H9 (cell line): Measurements from ENCODE around the gene ABR. TPM values are rescaled to one million over a fixed set of nuclear protein-coding genes. Genes with fewer than 3 reads are reported as not detected.

Source experiments
- DNase-seq: peaks from one replicate; pipeline ENCODE4 v3.0.0-alpha.2; 2017
- H2AFZ ChIP-seq: one replicate; pipeline ENCODE4 v1.6.1; 2013; ENCODE audit warnings: mild to moderate bottlenecking, low read length, control low read depth, moderate library complexity
- H2AK5ac ChIP-seq: 2 replicates; pipeline ENCODE4 v1.6.1; 2013; ENCODE audit warnings: low read length, control low read depth, mixed read lengths; ENCODE audit not compliant: insufficient read length
- H2BK120ac ChIP-seq: one replicate; pipeline ENCODE4 v1.6.1; 2013; ENCODE audit warnings: low read depth, mild to moderate bottlenecking, low read length, control low read depth, inconsistent platforms; ENCODE audit not compliant: poor library complexity, severe bottlenecking
- H2BK12ac ChIP-seq: 2 replicates; pipeline ENCODE4 v1.6.1; 2013; ENCODE audit warnings: low read length, control low read depth, mixed read lengths, low read depth; ENCODE audit not compliant: insufficient read length
- H2BK15ac ChIP-seq: 2 replicates; pipeline ENCODE4 v1.6.1; 2013; ENCODE audit warnings: low read depth, low read length, control low read depth
- H2BK20ac ChIP-seq: one replicate; pipeline ENCODE4 v1.6.1; 2013; ENCODE audit warnings: low read depth, mild to moderate bottlenecking, low read length, control low read depth, inconsistent platforms; ENCODE audit not compliant: poor library complexity, severe bottlenecking
- H2BK5ac ChIP-seq: 2 replicates; pipeline ENCODE4 v1.6.1; 2013; ENCODE audit warnings: low read length, control low read depth, mixed read lengths; ENCODE audit not compliant: insufficient read length
- H3K14ac ChIP-seq: 2 replicates; pipeline ENCODE4 v1.6.1; 2013; ENCODE audit warnings: low read length, control low read depth; ENCODE audit not compliant: insufficient read depth
- H3K18ac ChIP-seq: 2 replicates; pipeline ENCODE4 v1.6.1; 2013; ENCODE audit warnings: low read depth, mild to moderate bottlenecking, mixed read lengths, low read length, control low read depth; ENCODE audit not compliant: insufficient read length
- H3K23ac ChIP-seq: 2 replicates; pipeline ENCODE4 v1.6.1; 2013; ENCODE audit warnings: low read length, control low read depth, mixed read lengths, low read depth; ENCODE audit not compliant: insufficient read length
- H3K23me2 ChIP-seq: 2 replicates; pipeline ENCODE4 v1.6.1; 2013; ENCODE audit warnings: low read depth, mild to moderate bottlenecking, mixed read lengths, low read length, control low read depth; ENCODE audit not compliant: insufficient read length, poor library complexity, severe bottlenecking
- H3K27ac ChIP-seq: 2 replicates; pipeline ENCODE4 v1.5.1; 2013; ENCODE audit warnings: low read length, control low read depth, mixed read lengths, low read depth; ENCODE audit not compliant: insufficient read length
- H3K27me3 ChIP-seq: 2 replicates; pipeline ENCODE4 v1.6.1; 2013; ENCODE audit warnings: low read length, control low read depth, inconsistent platforms; ENCODE audit not compliant: insufficient read depth
- H3K4ac ChIP-seq: 2 replicates; pipeline ENCODE4 v1.6.1; 2013; ENCODE audit warnings: low read depth, mild to moderate bottlenecking, control low read depth, inconsistent platforms, low read length, moderate library complexity
- H3K4me1 ChIP-seq: 2 replicates; pipeline ENCODE4 v1.6.1; 2013; ENCODE audit warnings: low read length, control low read depth, inconsistent platforms; ENCODE audit not compliant: insufficient read depth
- H3K4me2 ChIP-seq: 2 replicates; pipeline ENCODE4 v1.6.1; 2013; ENCODE audit warnings: low read length, control low read depth, mixed read lengths; ENCODE audit not compliant: insufficient read length, insufficient read depth
- H3K56ac ChIP-seq: 2 replicates; pipeline ENCODE4 v1.6.1; 2013; ENCODE audit warnings: low read depth, mild to moderate bottlenecking, mixed read lengths, low read length, control low read depth; ENCODE audit not compliant: insufficient read length
- H3K79me1 ChIP-seq: 2 replicates; pipeline ENCODE4 v1.6.1; 2013; ENCODE audit warnings: low read depth, mild to moderate bottlenecking, moderate library complexity, low read length, control low read depth, inconsistent platforms; ENCODE audit not compliant: insufficient read depth, poor library complexity, severe bottlenecking
- H3K79me2 ChIP-seq: 2 replicates; pipeline ENCODE4 v1.6.1; 2013; ENCODE audit warnings: low read length, control low read depth, inconsistent platforms; ENCODE audit not compliant: insufficient read depth
- H3K9ac ChIP-seq: 2 replicates; pipeline ENCODE4 v1.6.1; 2013; ENCODE audit warnings: low read length, control low read depth, mixed read lengths; ENCODE audit not compliant: insufficient read length; ENCODE audit errors: extremely low read depth
- H3K9me3 ChIP-seq: one replicate; pipeline ENCODE4 v1.6.1; 2013; ENCODE audit warnings: low read depth, low read length, inconsistent platforms; ENCODE audit not compliant: control insufficient read depth
- H3T11ph ChIP-seq: one replicate; pipeline ENCODE4 v1.6.1; 2013; ENCODE audit warnings: mild to moderate bottlenecking, low read length, control low read depth, inconsistent platforms
- H4K20me1 ChIP-seq: one replicate; pipeline ENCODE4 v1.6.1; 2013; ENCODE audit not compliant: control insufficient read depth, insufficient read length, insufficient read depth
- H4K5ac ChIP-seq: 2 replicates; pipeline ENCODE4 v1.6.1; 2013; ENCODE audit warnings: low read depth, mild to moderate bottlenecking, mixed read lengths, low read length, control low read depth; ENCODE audit not compliant: insufficient read length
- H4K8ac ChIP-seq: replicated peaks from 2 replicates; pipeline ENCODE4 v1.6.1; 2013; ENCODE audit warnings: low read length, control low read depth, mixed read lengths, low read depth; ENCODE audit not compliant: insufficient read length
- H4K91ac ChIP-seq: 2 replicates; pipeline ENCODE4 v1.6.1; 2013; ENCODE audit warnings: low read depth, mild to moderate bottlenecking, moderate library complexity, mixed read lengths, low read length, control low read depth; ENCODE audit not compliant: insufficient read length
- H3K27ac Mint-ChIP-seq, 3 experiments: 2 replicates in 2 of 3; 3 replicates in 1 of 3; pipeline ENCODE4 v1.8.0; 2020 to 2021; ENCODE audit warnings: mixed read lengths in 3 of 3, mild to moderate bottlenecking in 1 of 3, moderate library complexity in 1 of 3
- H3K27me3 Mint-ChIP-seq: 2 replicates; pipeline ENCODE4 v1.8.0; 2021; ENCODE audit warnings: low read depth, mild to moderate bottlenecking, moderate library complexity, mixed read lengths
- H3K36me3 Mint-ChIP-seq, 3 experiments: 2 replicates in 2 of 3; 3 replicates in 1 of 3; pipeline ENCODE4 v1.8.0; 2020 to 2021; ENCODE audit warnings: low read depth in 3 of 3, mixed read lengths in 3 of 3; ENCODE audit not compliant: insufficient read depth in 1 of 3
- H3K4me1 Mint-ChIP-seq, 2 experiments: 2 replicates each; pipeline ENCODE4 v1.8.0; 2020; ENCODE audit warnings: mixed read lengths in 2 of 2
- H3K4me3 Mint-ChIP-seq, 2 experiments: 2 replicates in 1 of 2; 3 replicates in 1 of 2; pipeline ENCODE4 v1.8.0; 2020 to 2021; ENCODE audit warnings: mild to moderate bottlenecking in 2 of 2, mixed read lengths in 2 of 2, moderate library complexity in 1 of 2
- H3K9me3 Mint-ChIP-seq, 2 experiments: 2 replicates in 1 of 2; 3 replicates in 1 of 2; pipeline ENCODE4 v1.8.0; 2020; ENCODE audit warnings: mild to moderate bottlenecking in 2 of 2, mixed read lengths in 2 of 2, moderate library complexity in 1 of 2
- CTCF ChIP-seq: fragments of 200-600 bp; sonication (generic); conservative IDR thresholded peaks from 3 replicates; pipeline ENCODE4 v1.8.0; 2021; ENCODE audit warnings: antibody characterized with exemption, mild to moderate bottlenecking
- WGBS: extraction: QIAGEN DNeasy Blood & Tissue Kit; methylation state at CpG from one replicate; pipeline ENCODE4 v1.1.7; 2013; ENCODE audit warnings: missing lambda C conversion rate, low lambda C conversion rate, mixed read lengths; ENCODE audit not compliant: insufficient read length; ENCODE audit errors: extremely low coverage; 5-methylcytosine and 5-hydroxymethylcytosine counted together
- total RNA-seq: library from RNA; stranded (reverse); gene quantifications from 2 replicates; pipeline ENCODE4 v1.2.1, GENCODE V29; 2021

Gene ABR
- total RNA-seq, 1 experiment from 2014 or later: 34.7 TPM

DNA sequence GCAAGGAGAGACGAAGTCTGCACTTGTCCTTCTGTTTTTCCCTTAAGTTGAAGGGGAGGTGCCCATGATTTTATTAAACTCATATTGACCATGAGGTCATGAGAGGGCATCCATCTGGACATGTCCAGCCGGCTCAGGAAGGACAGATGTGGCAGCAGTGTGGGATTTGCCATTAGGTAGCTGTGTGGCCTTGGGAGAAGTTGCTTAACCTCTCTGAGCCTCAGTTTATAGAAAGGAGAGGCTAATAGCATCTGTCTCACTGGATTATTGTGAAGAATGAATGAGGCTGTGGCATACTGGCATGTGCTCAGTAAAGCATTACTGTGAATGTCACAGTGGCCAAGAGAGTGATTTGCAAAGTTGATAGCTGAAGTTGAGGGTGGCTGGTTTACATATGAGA lies 181.7 kb downstream of the ABR start:
- Histone ChIP-seq H2BK120ac (no peak overlapping the region), H2BK15ac (no peak overlapping the region), H2BK20ac (no peak overlapping the region), H3K9me3 (no peaks in the 10 kb centered on the region), H3K9ac (peak overlapping the region; percentile 12), H3K27ac (no peak overlapping the region), H2AFZ (no peak overlapping the region), H3K79me2 (no peaks in the 10 kb centered on the region; the same call in 1 of the 2 replicates), H3K79me1 (no peaks in the 10 kb centered on the region), H4K20me1 (no peaks in the 10 kb centered on the region), H2BK12ac (no peak overlapping the region), H2AK5ac (no peak overlapping the region), H4K5ac (no peak overlapping the region), H4K91ac (no peak overlapping the region), H4K8ac (no peak overlapping the region), H3K23me2 (peaks cover 3% of the 10 kb centered on the region), H3K27me3 (no peaks in the 10 kb centered on the region; the same call in 1 of the 2 replicates), H3K4ac (no peak overlapping the region), H3T11ph (no peak overlapping the region), H3K23ac (no peak overlapping the region), H2BK5ac (no peak overlapping the region), H3K56ac (no peak overlapping the region), H3K18ac (no peak overlapping the region), H3K14ac (no peak overlapping the region), H3K4me1 (peaks cover 2% of the 10 kb centered on the region; the same call in 1 of the 2 replicates), H3K4me2 (peak overlapping the region; percentile 95)
- Mint-ChIP-seq H3K27me3 (peaks cover 11% of the 10 kb centered on the region), H3K36me3 (peaks cover 14 to 38% (median 37%) of the 10 kb centered on the region in 3 experiments; a peak in 6 of 7 replicates), H3K27ac (no peak overlapping the region), H3K4me3 (peak overlapping the region; percentile 94 to 97), H3K4me1 (peaks cover 8% of the 10 kb centered on the region in 2 experiments), H3K9me3 (peaks cover 3 to 10% of the 10 kb centered on the region in 2 experiments; a peak in 4 of 5 replicates)
- no peak for DNase-seq
- TF ChIP-seq CTCF: no peak
- WGBS: no CpG with 5 or more reads among the region's 2 CpGs
